ENCODE results near the gene STX8.
"Not testable (repeated sequence)": the region's sequence is repeated elsewhere in the genome, so short reads cannot be mapped to it uniquely, and the experiment has no call there.

The STX8 gene

GRCh38 chr17:9575381-9576101 is at the start of gene STX8:
STX8 (minus strand) TSS chr17:9575820; CDS start chr17:9575808, 12 bp downstream.
- no peak for DNase-seq

- DNase-seq: no peak
These were observed 47.3 kb upstream of the STX8 start for GRCh38 chr17:9622961-9623360.

GRCh38 chr17:9615486-9615885 is 39.9 kb upstream of the STX8 start:
- no peak for DNase-seq

- no peak for DNase-seq
These were observed 36.4 kb upstream of the STX8 start for GRCh38 chr17:9612006-9612405.

- DNase-seq: no peak
These were observed 35.9 kb upstream of the STX8 start for GRCh38 chr17:9611557-9611956.

- not testable (repeated sequence) for DNase-seq
These were observed 31.4 kb upstream of the STX8 start for GRCh38 chr17:9607058-9607457.

GRCh38 chr17:9606453-9606852 is 30.8 kb upstream of the STX8 start:
- DNase-seq: no peak

- not testable (repeated sequence) for DNase-seq
These were observed 29.0 kb upstream of the STX8 start for GRCh38 chr17:9604583-9604982.

- DNase-seq: no peak
These were observed 23.0 kb upstream of the STX8 start for GRCh38 chr17:9598661-9599060.

GRCh38 chr17:9597638-9598037 is 22.0 kb upstream of the STX8 start:
- not testable (repeated sequence) for DNase-seq

- no peak for DNase-seq
These were observed 18.4 kb upstream of the STX8 start for GRCh38 chr17:9594065-9594464.

- DNase-seq: no peak
These were observed 12.5 kb upstream of the STX8 start for GRCh38 chr17:9587969-9588656.

- no peak for DNase-seq
These were observed 1.7 kb upstream of the STX8 start for GRCh38 chr17:9577373-9577709.

- no peak for DNase-seq
These were observed 1.1 kb upstream of the STX8 start, which contains the start of gene CFAP52 for GRCh38 chr17:9576521-9577372. CFAP52 (plus strand) TSS chr17:9576642; CDS start chr17:9576696, 54 bp downstream.

- no peak for DNase-seq
These were observed 4.4 kb downstream of the STX8 start for GRCh38 chr17:9571201-9571600.

- no peak for DNase-seq
These were observed 6.5 kb downstream of the STX8 start for GRCh38 chr17:9568957-9569588.

GRCh38 chr17:9568004-9568403 is 7.6 kb downstream of the STX8 start:
- no peak for DNase-seq

GRCh38 chr17:9566739-9567138 is 8.9 kb downstream of the STX8 start:
- not testable (repeated sequence) for DNase-seq

GRCh38 chr17:9566067-9566466 is 9.6 kb downstream of the STX8 start:
- no peak for DNase-seq

GRCh38 chr17:9564104-9564503 is 11.5 kb downstream of the STX8 start:
- no peak for DNase-seq

GRCh38 chr17:9557857-9558256 is 17.8 kb downstream of the STX8 start:
- no peak for DNase-seq

GRCh38 chr17:9557161-9557755 is 18.4 kb downstream of the STX8 start:
- no peak for DNase-seq

- DNase-seq: not testable (repeated sequence)
These were observed 20.9 kb downstream of the STX8 start for GRCh38 chr17:9554715-9555114.

All from NCI-H2029 treated with DMSO at 0.1 percent for 48 hours (cell line).